WTC11 (cell line): Measurements from ENCODE around the gene AIMP2. TPM values are rescaled to one million over a fixed set of nuclear protein-coding genes. Genes with fewer than 3 reads are reported as not detected.

Experiments used
- ATAC-seq: fragments of 200-7000 bp; cut with Tn5 transposase; 2 replicates; pipeline ENCODE4 v1.10.0; 2021; ENCODE audit warnings: mild to moderate bottlenecking, moderate library complexity
- CTCF ChIA-PET: fragments of 300-600 bp; sonication (Branson Sonifier 250); formaldehyde crosslinking; loops from one replicate; lab custom pipeline; 2021; ENCODE audit warnings: antibody characterized with exemption; lab: Charles Lee
- POLR2A ChIA-PET: fragments of 350-600 bp; sonication (Branson Sonifier 250); formaldehyde crosslinking; loops from one replicate; lab custom pipeline; 2021; ENCODE audit warnings: antibody characterized with exemption; lab: Charles Lee
- DNase-seq: peaks from one replicate; pipeline ENCODE4 v3.0.0; 2021; ENCODE audit warnings: low spot score
- H3K27ac Mint-ChIP-seq: 2 replicates; pipeline ENCODE4 v1.8.0; 2021; ENCODE audit warnings: mixed read lengths
- H3K27me3 Mint-ChIP-seq: 2 replicates; pipeline ENCODE4 v1.8.0; 2021; ENCODE audit warnings: low read depth, mild to moderate bottlenecking, moderate library complexity, mixed read lengths
- H3K36me3 Mint-ChIP-seq: 2 replicates; pipeline ENCODE4 v1.8.0; 2021; ENCODE audit warnings: mixed read lengths
- H3K4me1 Mint-ChIP-seq: 2 replicates; pipeline ENCODE4 v1.8.0; 2022; ENCODE audit warnings: mixed read lengths
- H3K4me3 Mint-ChIP-seq: 2 replicates; pipeline ENCODE4 v1.8.0; 2021; ENCODE audit warnings: mild to moderate bottlenecking, moderate library complexity, mixed read lengths
- H3K9me3 Mint-ChIP-seq: 2 replicates; pipeline ENCODE4 v1.8.0; 2021; ENCODE audit warnings: mixed read lengths
- ATF3 ChIP-seq: sonication (generic); formaldehyde crosslinking; conservative IDR thresholded peaks from 2 replicates; pipeline ENCODE4 v1.8.1; 2022; ENCODE audit warnings: mild to moderate bottlenecking, missing genetic modification reagents
- CBFB ChIP-seq: sonication (generic); formaldehyde crosslinking; IDR thresholded peaks from 2 replicates; pipeline ENCODE4 v1.8.1; 2022; ENCODE audit warnings: mild to moderate bottlenecking, low read depth, missing genetic modification reagents
- CREM ChIP-seq: sonication (generic); formaldehyde crosslinking; IDR thresholded peaks from 2 replicates; pipeline ENCODE4 v1.8.1; 2022; ENCODE audit warnings: mild to moderate bottlenecking, missing genetic modification reagents, moderate library complexity
- CTCF ChIP-seq: fragments of 200-600 bp; IDR thresholded peaks from 2 replicates; pipeline ENCODE4 v1.8.0; 2022; ENCODE audit warnings: antibody characterized with exemption
- GABPB1 ChIP-seq: sonication (generic); formaldehyde crosslinking; IDR thresholded peaks from 2 replicates; pipeline ENCODE4 v1.8.1; 2023; ENCODE audit warnings: mild to moderate bottlenecking, missing genetic modification reagents
- GTF2I ChIP-seq: fragments of 250-450 bp; sonication (Bioruptor Pico); conservative IDR thresholded peaks from 2 replicates; pipeline ENCODE4 v1.4.0; 2021; ENCODE audit warnings: mild to moderate bottlenecking
- HMGA2 ChIP-seq: fragments of 250-450 bp; sonication (Bioruptor Pico); IDR thresholded peaks from 2 replicates; pipeline ENCODE4 v1.4.0; 2021; ENCODE audit warnings: mild to moderate bottlenecking, moderate library complexity
- IRF1 ChIP-seq: sonication (generic); formaldehyde crosslinking; IDR thresholded peaks from 2 replicates; pipeline ENCODE4 v1.8.0; 2023; ENCODE audit warnings: missing genetic modification reagents
- JAZF1 ChIP-seq: fragments of 250-450 bp; sonication (Bioruptor Pico); IDR thresholded peaks from 2 replicates; pipeline ENCODE4 v1.9.0; 2021; ENCODE audit warnings: moderate library complexity, mild to moderate bottlenecking, inconsistent platforms
- MYBL2 ChIP-seq: sonication (generic); formaldehyde crosslinking; IDR thresholded peaks from 2 replicates; pipeline ENCODE4 v1.8.1; 2023; ENCODE audit warnings: mild to moderate bottlenecking, moderate library complexity, missing genetic modification reagents
- NFYB ChIP-seq: sonication (generic); formaldehyde crosslinking; conservative IDR thresholded peaks from 2 replicates; pipeline ENCODE4 v1.8.0; 2022; ENCODE audit warnings: low read depth, missing genetic modification reagents
- NR2C2 ChIP-seq: sonication (generic); formaldehyde crosslinking; IDR thresholded peaks from 2 replicates; pipeline ENCODE4 v1.8.0; 2022; ENCODE audit warnings: mild to moderate bottlenecking, missing genetic modification reagents
- PREB ChIP-seq: sonication (generic); formaldehyde crosslinking; IDR thresholded peaks from 2 replicates; pipeline ENCODE4 v1.8.1; 2022; ENCODE audit warnings: mild to moderate bottlenecking, missing genetic modification reagents, moderate library complexity, borderline replicate concordance
- RORB ChIP-seq: fragments of 250-450 bp; sonication (Bioruptor Pico); IDR thresholded peaks from 2 replicates; pipeline ENCODE4 v1.9.0; 2021; ENCODE audit warnings: mild to moderate bottlenecking
- SOX15 ChIP-seq: fragments of 250-450 bp; sonication (Bioruptor Pico); IDR thresholded peaks from 2 replicates; pipeline ENCODE4 v1.9.0; 2021; ENCODE audit warnings: mild to moderate bottlenecking
- TEAD1 ChIP-seq: sonication (generic); formaldehyde crosslinking; IDR thresholded peaks from 2 replicates; pipeline ENCODE4 v1.8.0; 2022; ENCODE audit warnings: mild to moderate bottlenecking, missing genetic modification reagents
- USF2 ChIP-seq: sonication (generic); formaldehyde crosslinking; IDR thresholded peaks from 2 replicates; pipeline ENCODE4 v1.8.1; 2023; ENCODE audit warnings: mild to moderate bottlenecking, missing genetic modification reagents, moderate library complexity
- ZMAT4 ChIP-seq: fragments of 250-450 bp; sonication (Bioruptor Pico); IDR thresholded peaks from 2 replicates; pipeline ENCODE4 v1.9.0; 2021; ENCODE audit warnings: mild to moderate bottlenecking
- ZNF263 ChIP-seq: sonication (generic); formaldehyde crosslinking; IDR thresholded peaks from 2 replicates; pipeline ENCODE4 v1.8.1; 2022; ENCODE audit warnings: low read depth, mild to moderate bottlenecking, moderate library complexity, missing genetic modification reagents
- ZNF425 ChIP-seq: fragments of 250-450 bp; sonication (Bioruptor Pico); conservative IDR thresholded peaks from 2 replicates; pipeline ENCODE4 v1.9.0; 2021; ENCODE audit warnings: mild to moderate bottlenecking
- ZNF671 ChIP-seq: fragments of 250-450 bp; sonication (Bioruptor Pico); IDR thresholded peaks from 2 replicates; pipeline ENCODE4 v1.8.0; 2021; ENCODE audit warnings: mild to moderate bottlenecking
- ZSCAN18 ChIP-seq: fragments of 250-450 bp; sonication (Bioruptor Pico); IDR thresholded peaks from 2 replicates; pipeline ENCODE4 v2.1.2; 2022; ENCODE audit warnings: mild to moderate bottlenecking, moderate library complexity
- total RNA-seq: library from RNA; stranded (reverse); gene quantifications from 3 replicates; pipeline ENCODE4 v1.2.3, GENCODE V29; 2021

The AIMP2 gene
- total RNA-seq, 1 experiment from 2014 or later = 63.2 TPM

- no peaks in the 10 kb centered on the region for H3K9me3 Mint-ChIP-seq
- no peaks in the 10 kb centered on the region for H3K27me3 Mint-ChIP-seq
- H3K4me3 Mint-ChIP-seq = no peak overlapping the region
- POLR2A ChIA-PET = no interaction called here
- CTCF ChIA-PET = interaction anchor here (0.6 kb wide), 1 partner anchor 647 kb away, joined by 3 read pairs; no protein-coding TSS in a partner anchor
- H3K4me1 Mint-ChIP-seq = peaks cover 15% of the 10 kb centered on the region
- H3K27ac Mint-ChIP-seq = peak overlapping the region; percentile 87; the same call in 1 of the 2 replicates
- H3K36me3 Mint-ChIP-seq = peaks cover 45% of the 10 kb centered on the region
- no peak for TF ChIP-seq USF2
- no peak for TF ChIP-seq HMGA2 (CRISPR knock-in tag)
- TF ChIP-seq MYBL2 = no peak
- TF ChIP-seq PREB = no peak
- no peak for TF ChIP-seq ATF3
- TF ChIP-seq ZNF671 (CRISPR knock-in tag) = no peak
- TF ChIP-seq CBFB = no peak
- DNase-seq (no peak), ATAC-seq (no peak)
These were observed 3.5 kb downstream of the AIMP2 start for GRCh38 chr7:6012355-6013104.

GRCh38 chr7:6015917-6016652 lies 7.0 kb downstream of the AIMP2 start:
- Mint-ChIP-seq H3K27ac (no peak overlapping the region), H3K4me3 (no peak overlapping the region), H3K36me3 (peaks cover 76% of the 10 kb centered on the region), H3K9me3 (no peaks in the 10 kb centered on the region), H3K27me3 (no peaks in the 10 kb centered on the region), H3K4me1 (peaks cover 4% of the 10 kb centered on the region)
- POLR2A ChIA-PET = interaction anchor here (0.6 kb wide), 2 partner anchors 117 to 120 kb away, joined by 6 to 8 read pairs; no protein-coding TSS in a partner anchor
- no peak for DNase-seq
- ATAC-seq = no peak
- TF ChIP-seq IRF1 (CRISPR knock-in tag) (no peak), CREM (CRISPR knock-in tag) (no peak), ZNF263 (CRISPR knock-in tag) (no peak), JAZF1 (CRISPR knock-in tag) (no peak), ZMAT4 (CRISPR knock-in tag) (no peak), TEAD1 (CRISPR knock-in tag) (no peak), GABPB1 (CRISPR knock-in tag) (peak; percentile 98), NR2C2 (no peak), CTCF (no peak)
- CTCF ChIA-PET = no interaction called here

GRCh38 chr7:6016653-6016966 lies 7.5 kb downstream of the AIMP2 start:
- POLR2A ChIA-PET = no interaction called here
- DNase-seq = no peak
- H3K9me3 Mint-ChIP-seq = no peaks in the 10 kb centered on the region
- TF ChIP-seq SOX15 (CRISPR knock-in tag) (no peak), RORB (CRISPR knock-in tag) (no peak), ZSCAN18 (CRISPR knock-in tag) (no peak), GTF2I (no peak), NFYB (no peak), ZNF425 (CRISPR knock-in tag) (no peak)
- TF ChIP-seq, all 79 proteins: peak for 0
- H3K27ac Mint-ChIP-seq = no peak overlapping the region
- H3K36me3 Mint-ChIP-seq = peaks cover 76% of the 10 kb centered on the region
- CTCF ChIA-PET = interaction anchor here (0.6 kb wide), 1 partner anchor 826 kb away, joined by 3 read pairs; no protein-coding TSS in a partner anchor
- H3K4me1 Mint-ChIP-seq = no peaks in the 10 kb centered on the region
- H3K4me3 Mint-ChIP-seq = no peak overlapping the region
- no peak for ATAC-seq
- no peaks in the 10 kb centered on the region for H3K27me3 Mint-ChIP-seq
